HEK293T (cell line): ENCODE measurements around the gene PRDM16.

Source experiments
- BHLHE40 ChIP-seq: fragments of 450-650 bp; IDR thresholded peaks from 2 replicates; pipeline ENCODE4 v1.6.1; 2016; ENCODE audit warnings: mild to moderate bottlenecking, moderate library complexity, borderline replicate concordance
- ELF4 ChIP-seq: fragments of 450-650 bp; IDR thresholded peaks from 2 replicates; pipeline ENCODE4 v1.6.1; 2017; ENCODE audit warnings: antibody characterized with exemption
- FOXA1 ChIP-seq: fragments of 450-650 bp; IDR thresholded peaks from 2 replicates; pipeline ENCODE4 v1.6.1; 2016; ENCODE audit warnings: mild to moderate bottlenecking
- FOXK2 ChIP-seq: fragments of 450-650 bp; IDR thresholded peaks from 2 replicates; pipeline ENCODE4 v1.6.1; 2016; ENCODE audit warnings: mild to moderate bottlenecking
- FOXM1 ChIP-seq: fragments of 450-650 bp; IDR thresholded peaks from 2 replicates; pipeline ENCODE4 v1.6.1; 2017; ENCODE audit warnings: mild to moderate bottlenecking, borderline replicate concordance
- L3MBTL2 ChIP-seq: fragments of 450-650 bp; conservative IDR thresholded peaks from 2 replicates; pipeline ENCODE4 v1.6.1; 2016; ENCODE audit warnings: mild to moderate bottlenecking
- SP1 ChIP-seq: fragments of 450-650 bp; IDR thresholded peaks from 2 replicates; pipeline ENCODE4 v1.6.1; 2017
- SUZ12 ChIP-seq: fragments of 450-650 bp; IDR thresholded peaks from 2 replicates; pipeline ENCODE4 v1.6.1; 2016; ENCODE audit warnings: mild to moderate bottlenecking

GRCh38 chr1:3327389-3327702 lies 258.3 kb downstream of the PRDM16 start:
- TF ChIP-seq BHLHE40 (no peak), SP1 (no peak), FOXM1 (no peak), FOXK2 (no peak), SUZ12 (no peak), FOXA1 (no peak), L3MBTL2 (no peak), ELF4 (no peak)
